OCI-LY3 (cell line): ENCODE data around the gene ZDHHC14.

Experiments
- H2AFZ ChIP-seq: fragments of 200-600, 300-600 bp; shearing (Covaris generic); 2 replicates; pipeline ENCODE4 v1.6.0; 2014; ENCODE audit warnings: antibody characterized with exemption, low read depth, low read length
- H3K27ac ChIP-seq: fragments of 200-600, 300-600 bp; sonication (generic); 2 replicates; pipeline ENCODE4 v1.5.1; 2014; ENCODE audit warnings: mild to moderate bottlenecking, low read length, moderate library complexity, mixed read lengths
- H3K27me3 ChIP-seq: fragments of 200-600, 300-600 bp; sonication (generic); 2 replicates; pipeline ENCODE4 v1.6.1; 2014; ENCODE audit warnings: low read depth, low read length, mixed read lengths
- H3K36me3 ChIP-seq: fragments of 200-600, 300-600 bp; sonication (generic); replicated peaks from 2 replicates; pipeline ENCODE3; 2014; ENCODE audit warnings: low read depth, low read length, mixed read lengths
- H3K4me1 ChIP-seq: fragments of 300-600, 200-600 bp; sonication (generic); 2 replicates; pipeline ENCODE4 v1.6.1; 2014; ENCODE audit warnings: low read length, mixed read lengths
- H3K4me2 ChIP-seq: fragments of 200-600, 300-600 bp; sonication (generic); 2 replicates; pipeline ENCODE4 v1.6.1; 2014; ENCODE audit warnings: low read length, mixed read lengths
- H3K4me3 ChIP-seq: fragments of 300-600, 200-600 bp; sonication (generic); 2 replicates; pipeline ENCODE4 v1.5.1; 2014; ENCODE audit warnings: antibody characterized with exemption, mild to moderate bottlenecking, low read length, moderate library complexity
- H3K79me2 ChIP-seq: fragments of 300-600, 200-600 bp; shearing (Covaris generic); 2 replicates; pipeline ENCODE4 v1.6.1; 2014; ENCODE audit warnings: mild to moderate bottlenecking, low read length, mixed read lengths
- H3K9ac ChIP-seq: fragments of 300-600, 200-600 bp; shearing (Covaris generic); 2 replicates; pipeline ENCODE4 v1.6.0; 2014; ENCODE audit warnings: mild to moderate bottlenecking, low read length, moderate library complexity
- H3K9me3 ChIP-seq: fragments of 200-600, 300-600 bp; shearing (Covaris generic); 2 replicates; pipeline ENCODE4 v1.6.1; 2014; ENCODE audit warnings: low read length, mixed read lengths; ENCODE audit not compliant: insufficient read depth
- H4K20me1 ChIP-seq: fragments of 200-600, 300-600 bp; sonication (generic); 2 replicates; pipeline ENCODE4 v1.6.1; 2016; ENCODE audit warnings: low read length, mixed read lengths; ENCODE audit not compliant: insufficient read depth
- EZH2phosphoT487 ChIP-seq: fragments of 200-600 bp; shearing (Covaris generic); IDR thresholded peaks from 2 replicates; pipeline ENCODE4 v1.6.1; 2018; ENCODE audit warnings: antibody characterized with exemption, mixed run types, low read depth
- TF ChIP-seq, protein P1 (sequence below): fragments of 200-600, 300-600 bp; sonication (generic); IDR thresholded peaks from 2 replicates; pipeline ENCODE4 v1.5.1; 2014; ENCODE audit warnings: antibody characterized with exemption, low read length, low read depth

The ZDHHC14 gene

DNA sequence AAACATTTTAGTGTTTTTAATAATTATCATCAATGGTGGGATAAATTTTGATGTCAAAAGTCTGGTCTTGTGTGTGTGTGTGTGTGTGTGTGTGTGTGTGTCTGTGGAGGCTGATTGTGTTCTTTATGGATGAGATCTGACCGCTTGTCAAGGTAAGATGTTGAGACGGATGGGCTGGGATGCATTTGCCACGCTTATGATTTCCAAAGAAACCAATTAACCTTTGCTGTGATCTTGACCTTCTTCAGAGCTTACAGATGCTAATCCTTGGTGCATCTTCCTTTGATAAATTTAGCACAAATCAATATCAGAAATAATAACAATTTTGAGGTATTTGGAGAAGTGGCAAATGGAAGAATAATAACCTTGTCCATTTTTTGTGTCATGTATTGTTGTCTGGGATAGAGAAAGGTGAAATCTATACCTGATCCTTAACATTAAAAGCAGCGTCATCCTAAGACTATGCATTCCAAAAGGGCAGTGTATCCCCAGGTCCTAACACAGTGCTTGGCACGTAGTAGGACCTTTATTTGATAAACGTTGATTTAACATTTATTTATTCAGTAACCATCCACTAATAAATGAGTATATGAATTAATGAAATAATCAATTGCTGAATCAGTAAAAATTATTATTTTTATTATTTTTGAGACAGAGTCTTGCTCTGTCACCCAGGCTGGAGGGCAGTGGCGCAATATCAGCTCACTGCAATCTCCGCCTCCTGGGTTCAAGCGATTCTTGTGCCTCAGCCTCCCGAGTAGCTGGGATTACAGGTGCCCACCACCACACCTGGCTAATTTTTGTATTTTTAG lies 70.1 kb downstream of the ZDHHC14 start:
- TF ChIP-seq, protein P1, sequence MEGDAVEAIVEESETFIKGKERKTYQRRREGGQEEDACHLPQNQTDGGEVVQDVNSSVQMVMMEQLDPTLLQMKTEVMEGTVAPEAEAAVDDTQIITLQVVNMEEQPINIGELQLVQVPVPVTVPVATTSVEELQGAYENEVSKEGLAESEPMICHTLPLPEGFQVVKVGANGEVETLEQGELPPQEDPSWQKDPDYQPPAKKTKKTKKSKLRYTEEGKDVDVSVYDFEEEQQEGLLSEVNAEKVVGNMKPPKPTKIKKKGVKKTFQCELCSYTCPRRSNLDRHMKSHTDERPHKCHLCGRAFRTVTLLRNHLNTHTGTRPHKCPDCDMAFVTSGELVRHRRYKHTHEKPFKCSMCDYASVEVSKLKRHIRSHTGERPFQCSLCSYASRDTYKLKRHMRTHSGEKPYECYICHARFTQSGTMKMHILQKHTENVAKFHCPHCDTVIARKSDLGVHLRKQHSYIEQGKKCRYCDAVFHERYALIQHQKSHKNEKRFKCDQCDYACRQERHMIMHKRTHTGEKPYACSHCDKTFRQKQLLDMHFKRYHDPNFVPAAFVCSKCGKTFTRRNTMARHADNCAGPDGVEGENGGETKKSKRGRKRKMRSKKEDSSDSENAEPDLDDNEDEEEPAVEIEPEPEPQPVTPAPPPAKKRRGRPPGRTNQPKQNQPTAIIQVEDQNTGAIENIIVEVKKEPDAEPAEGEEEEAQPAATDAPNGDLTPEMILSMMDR = no peak
- TF ChIP-seq EZH2phosphoT487 = no peak
- no peaks in the 10 kb centered on the region for H4K20me1 ChIP-seq
- H3K4me1 ChIP-seq = peaks cover 15% of the 10 kb centered on the region
- H3K27ac ChIP-seq = no peak overlapping the region
- H3K9ac ChIP-seq = no peak overlapping the region
- H3K79me2 ChIP-seq = no peaks in the 10 kb centered on the region
- no peak overlapping the region for H3K4me2 ChIP-seq
- no peaks in the 10 kb centered on the region for H3K9me3 ChIP-seq
- H3K27me3 ChIP-seq = no peaks in the 10 kb centered on the region
- H3K36me3 ChIP-seq = no peaks in the 10 kb centered on the region
- H3K4me3 ChIP-seq = no peak overlapping the region
- no peak overlapping the region for H2AFZ ChIP-seq

DNA sequence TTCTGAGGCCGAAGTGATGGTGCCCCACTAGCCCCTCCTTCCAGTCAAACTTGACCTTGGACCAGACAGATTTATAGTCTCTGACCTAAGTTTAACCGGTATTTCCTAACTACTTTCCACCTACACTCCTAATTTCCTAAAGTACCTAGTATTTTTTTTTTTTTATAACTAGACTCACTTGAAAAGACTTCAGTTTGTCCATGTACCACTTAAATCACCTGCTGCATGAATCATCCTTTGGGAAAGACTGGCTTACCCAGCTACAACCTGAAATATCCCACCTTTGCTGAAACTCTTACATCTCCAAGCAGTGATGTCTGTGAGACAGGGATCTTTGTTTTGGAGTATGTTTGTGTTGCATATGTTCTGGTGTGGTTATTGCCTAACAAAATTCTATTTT lies 71.1 kb downstream of the ZDHHC14 start:
- H2AFZ ChIP-seq = no peak overlapping the region
- no peak overlapping the region for H3K4me3 ChIP-seq
- H3K27me3 ChIP-seq = no peaks in the 10 kb centered on the region
- H4K20me1 ChIP-seq = no peaks in the 10 kb centered on the region
- H3K4me2 ChIP-seq = no peak overlapping the region
- no peaks in the 10 kb centered on the region for H3K9me3 ChIP-seq
- H3K27ac ChIP-seq = no peak overlapping the region
- peaks cover 23% of the 10 kb centered on the region for H3K4me1 ChIP-seq
- H3K36me3 ChIP-seq = no peaks in the 10 kb centered on the region
- no peak overlapping the region for H3K9ac ChIP-seq
- no peaks in the 10 kb centered on the region for H3K79me2 ChIP-seq
- no peak for TF ChIP-seq EZH2phosphoT487
- TF ChIP-seq, protein P1 = no peak

DNA sequence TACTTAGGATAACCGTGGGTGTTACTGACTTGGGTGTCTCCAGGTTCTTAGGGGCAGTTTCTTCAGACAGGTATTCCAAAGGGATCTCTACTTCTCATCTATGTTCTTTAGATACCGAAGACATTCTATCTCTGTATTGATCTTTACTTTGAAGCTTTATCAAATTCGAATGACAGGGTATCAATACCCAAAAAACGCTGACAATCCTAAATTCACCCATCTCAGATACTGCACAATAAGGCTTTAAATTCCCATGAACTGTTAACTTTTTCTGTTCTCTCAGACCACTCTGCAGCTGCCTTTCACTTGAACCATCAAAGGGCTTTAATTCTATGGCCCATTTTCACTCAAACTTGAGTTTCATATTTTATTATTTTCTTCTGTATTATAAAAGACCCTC lies 72.1 kb downstream of the ZDHHC14 start:
- H3K27me3 ChIP-seq = no peaks in the 10 kb centered on the region
- H3K9ac ChIP-seq = no peak overlapping the region
- no peak overlapping the region for H3K27ac ChIP-seq
- no peaks in the 10 kb centered on the region for H3K9me3 ChIP-seq
- H3K4me1 ChIP-seq = peaks cover 34% of the 10 kb centered on the region
- no peak overlapping the region for H3K4me2 ChIP-seq
- H3K4me3 ChIP-seq = no peak overlapping the region
- H3K79me2 ChIP-seq = no peaks in the 10 kb centered on the region; the same call in 1 of the 2 replicates
- no peak for TF ChIP-seq EZH2phosphoT487
- TF ChIP-seq, protein P1 = no peak
- H3K36me3 ChIP-seq = no peaks in the 10 kb centered on the region
- no peaks in the 10 kb centered on the region for H4K20me1 ChIP-seq
- H2AFZ ChIP-seq = no peak overlapping the region

DNA sequence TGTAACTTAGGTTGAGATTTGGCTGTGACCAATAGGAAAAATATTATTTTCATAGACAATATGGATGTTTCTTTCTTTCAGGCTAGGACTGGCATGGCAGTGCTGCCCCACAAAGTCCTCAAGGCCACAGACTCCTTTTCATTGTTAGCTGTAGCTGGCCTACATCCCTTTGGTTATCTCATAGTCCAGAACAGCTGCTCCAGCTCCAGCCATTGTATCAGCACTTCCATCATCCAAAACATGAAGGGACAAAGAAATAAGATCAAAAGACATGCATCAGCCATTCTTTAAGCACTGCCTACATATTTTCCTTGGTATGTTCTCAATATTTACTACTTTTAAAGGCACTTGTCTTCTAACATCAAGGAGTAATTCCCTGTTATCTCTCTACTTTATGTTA lies 73.0 kb downstream of the ZDHHC14 start:
- no peak for TF ChIP-seq EZH2phosphoT487
- TF ChIP-seq, protein P1 = no peak
- no peaks in the 10 kb centered on the region for H3K9me3 ChIP-seq
- H3K27ac ChIP-seq = no peak overlapping the region
- peaks cover under 1% of the 10 kb centered on the region; the same call in 1 of the 2 replicates for H3K79me2 ChIP-seq
- peaks cover 42% of the 10 kb centered on the region for H3K4me1 ChIP-seq
- H3K4me3 ChIP-seq = no peak overlapping the region
- H3K9ac ChIP-seq = no peak overlapping the region
- H4K20me1 ChIP-seq = no peaks in the 10 kb centered on the region
- no peaks in the 10 kb centered on the region for H3K36me3 ChIP-seq
- H2AFZ ChIP-seq = no peak overlapping the region
- no peaks in the 10 kb centered on the region for H3K27me3 ChIP-seq
- no peak overlapping the region for H3K4me2 ChIP-seq
